H1 (cell line): ENCODE results near the gene KCNH4.
A peak's percentile ranks its signal among the peaks of the same experiment; 100 is the strongest.

Source experiments
- CBX5 ChIP-seq: fragments of 300-800, 300-1000 bp; sonication (generic); IDR thresholded peaks from 2 replicates; pipeline ENCODE4 v1.7.1; 2016; ENCODE audit warnings: antibody characterized with exemption, low read length, low read depth
- CEBPB ChIP-seq: IDR thresholded peaks from 2 replicates; pipeline ENCODE4 v1.6.1; 2012; ENCODE audit warnings: low read depth, low read length
- CTCF ChIP-seq, 3 experiments: IDR thresholded peaks; 1 replicate in 2 of 3; 2 replicates in 1 of 3; pipeline versions ENCODE4 v1.5.1 to v1.6.1; 2011; ENCODE audit warnings: low read length in 3 of 3, mild to moderate bottlenecking in 3 of 3, inconsistent platforms in 2 of 3, low read depth in 1 of 3, moderate library complexity in 1 of 3; ENCODE audit not compliant: insufficient read depth in 1 of 3; ENCODE audit errors: control extremely low read depth in 1 of 3
- EZH2 ChIP-seq: fragments of 200-600 bp; sonication (generic); IDR thresholded peaks from 2 replicates; pipeline ENCODE4 v1.7.1; 2012; ENCODE audit warnings: low read depth, mild to moderate bottlenecking, moderate library complexity, low read length, inconsistent platforms; ENCODE audit not compliant: severe bottlenecking
- FOSL1 ChIP-seq: IDR thresholded peaks from 2 replicates; pipeline ENCODE4 v1.6.1; 2011; ENCODE audit warnings: mild to moderate bottlenecking, low read depth, low read length, moderate library complexity; ENCODE audit not compliant: insufficient read depth
- HDAC6 ChIP-seq: IDR thresholded peaks from one replicate; pipeline ENCODE4 v1.7.1; 2012; ENCODE audit warnings: low read depth, mild to moderate bottlenecking, inconsistent platforms, low read length, moderate library complexity
- MAFK ChIP-seq: IDR thresholded peaks from 2 replicates; pipeline ENCODE4 v1.6.1; 2012; ENCODE audit warnings: low read depth, mild to moderate bottlenecking, improper control_type of control experiment, low read length
- POLR2A ChIP-seq, 2 experiments: IDR thresholded peaks; 1 replicate in 1 of 2; 2 replicates in 1 of 2; pipeline ENCODE4 v1.6.1; 2011; ENCODE audit warnings: low read depth in 2 of 2, low read length in 2 of 2, mild to moderate bottlenecking in 2 of 2; ENCODE audit errors: control extremely low read depth in 1 of 2
- POLR2AphosphoS5 ChIP-seq: IDR thresholded peaks from 2 replicates; pipeline ENCODE4 v1.6.1; 2011; ENCODE audit warnings: low read depth, low read length
- RXRA ChIP-seq: IDR thresholded peaks from 2 replicates; pipeline ENCODE4 v1.6.1; 2011; ENCODE audit warnings: low read depth, mild to moderate bottlenecking, low read length, moderate library complexity; ENCODE audit not compliant: insufficient read depth
- SIX5 ChIP-seq: IDR thresholded peaks from 2 replicates; pipeline ENCODE4 v1.6.1; 2011; ENCODE audit warnings: mild to moderate bottlenecking, low read depth, low read length
- TAF1 ChIP-seq: IDR thresholded peaks from 2 replicates; pipeline ENCODE4 v1.6.1; 2011; ENCODE audit warnings: mild to moderate bottlenecking, low read depth, low read length
- TCF12 ChIP-seq: IDR thresholded peaks from 2 replicates; pipeline ENCODE4 v1.6.1; 2011; ENCODE audit warnings: low read depth, mild to moderate bottlenecking, low read length
- USF2 ChIP-seq: IDR thresholded peaks from 2 replicates; pipeline ENCODE4 v1.6.1; 2011; ENCODE audit warnings: low read length, improper control_type of control experiment

GRCh38 chr17:42135151-42135550 lies 45.8 kb downstream of the KCNH4 start:
- TF ChIP-seq RXRA (no peak), CTCF (IDR thresholded peaks at IDR 0.05; ENCODE audit: control extremely low read depth in 1 of 3, insufficient read depth in 1 of 3, low read depth in 1 of 3, low read length in 3 of 3) (no peak), POLR2AphosphoS5 (no peak), USF2 (no peak), TAF1 (no peak), CBX5 (no peak), CEBPB (0 out of 2 replicates have a peak, but pooled peaks have one; percentile 11), TCF12 (no peak), POLR2A (IDR thresholded peaks at IDR 0.05; ENCODE audit: control extremely low read depth in 1 of 2, low read depth in 2 of 2, low read length in 2 of 2) (no peak), FOSL1 (no peak), EZH2 (no peak), MAFK (no peak), SIX5 (no peak), HDAC6 (no peak)
